Transverse colon (tissue), 4 donors: ENCODE results near the gene RNLS. TPM values are rescaled to one million over a fixed set of nuclear protein-coding genes. Genes with fewer than 3 reads are reported as not detected.

Experiments used
- DNase-seq: peaks from one replicate; pipeline ENCODE4 v3.0.0-alpha.2; 2019
- H3K27ac ChIP-seq, 4 donors: fragments of 200-600 bp; sonication (generic); 2 replicates each; pipeline ENCODE4 v1.5.1; 2016 to 2018; ENCODE audit warnings: inconsistent platforms in 4 of 4
- H3K27me3 ChIP-seq: fragments of 200-600 bp; sonication (generic); 2 replicates; pipeline ENCODE4 v1.5.1; 2017; ENCODE audit warnings: inconsistent platforms
- H3K36me3 ChIP-seq, 4 donors: fragments of 200-600 bp; sonication (generic); 2 replicates each; pipeline ENCODE4 v1.5.1; 2017 to 2019; ENCODE audit warnings: inconsistent platforms in 4 of 4
- H3K4me1 ChIP-seq, 4 donors: fragments of 200-600 bp; sonication (generic); 2 replicates each; pipeline ENCODE4 v1.5.1; 2017 to 2020; ENCODE audit warnings: inconsistent platforms in 4 of 4
- H3K4me3 ChIP-seq, 4 donors: fragments of 200-600 bp; sonication (generic); 1 replicate in 1 of 4; 2 replicates in 3 of 4; pipeline versions ENCODE4 v1.5.1 to v1.6.1; 2017 to 2019; ENCODE audit warnings: inconsistent platforms in 4 of 4
- H3K9me3 ChIP-seq, 2 donors: fragments of 200-600 bp; sonication (generic); 2 replicates each; pipeline ENCODE4 v1.5.1; 2017 to 2019; ENCODE audit warnings: inconsistent platforms in 2 of 2
- EP300 ChIP-seq: sonication (generic); formaldehyde crosslinking; IDR thresholded peaks from one replicate; pipeline ENCODE4 v1.6.1; 2017; ENCODE audit warnings: antibody characterized with exemption, low read depth
- POLR2A ChIP-seq: fragments of 450-650 bp; IDR thresholded peaks from one replicate; pipeline ENCODE4 v1.6.1; 2016; ENCODE audit warnings: antibody characterized with exemption, mild to moderate bottlenecking, moderate library complexity
- POLR2AphosphoS5 ChIP-seq, 3 donors: sonication (generic); formaldehyde crosslinking; IDR thresholded peaks; one replicate each; pipeline ENCODE4 v1.6.1; 2016; ENCODE audit warnings: antibody characterized with exemption in 3 of 3
- WGBS, 2 donors: methylation state at CpG; one replicate each; pipeline ENCODE4 v1.1.5; 2018; ENCODE audit warnings: low coverage in 1 of 2; 5-methylcytosine and 5-hydroxymethylcytosine counted together
- in situ Hi-C, 4 donors: fragments of 200-750 bp; cut with MboI; loops; one replicate each; pipeline versions ENCODE4 v1.15.0 to v1.15.1; 2017; ENCODE audit warnings: low sequenced_read_pairs in 3 of 4, low pct_ligation_motif_present in 1 of 4, low pct_unique_long_range_greater_than_20kb in 1 of 4
- intact Hi-C: fragments of 100-400 bp; cut with DNase I; formaldehyde crosslinking; loops from one replicate; pipeline ENCODE4 v1.15.1; 2023; ENCODE audit warnings: low total_unique reads
- total RNA-seq, 4 donors: library from RNA; depleted of rRNA; stranded (reverse); fragments of >200 nt; gene quantifications; one replicate each; pipeline ENCODE4 v1.1.0, GENCODE V29; 2016
- TF ChIP-seq, protein P1 (sequence below), 5 experiments: fragments of 200-600 bp in 3 of 5; fragments of 450-650 bp in 2 of 5; sonication (generic) in 3 of 5; IDR thresholded peaks; 1 replicate in 2 of 5; 2 replicates in 3 of 5; pipeline ENCODE4 v1.5.1; 2016 to 2017; ENCODE audit warnings: antibody characterized with exemption in 5 of 5, inconsistent platforms in 3 of 5, mild to moderate bottlenecking in 2 of 5, moderate library complexity in 1 of 5

RNLS gene
- total RNA-seq, 4 donors from 2014 or later: 2.4 to 78.2 (median 28.9) TPM

GRCh38 chr10:88505265-88505664 is 77.9 kb downstream of the RNLS start:
- Histone ChIP-seq H3K4me3 (no peak overlapping the region), H3K4me1 (no peaks in the 10 kb centered on the region), H3K9me3 (no peaks in the 10 kb centered on the region), H3K27me3 (no peaks in the 10 kb centered on the region), H3K27ac (no peak overlapping the region), H3K36me3 (no peaks in the 10 kb centered on the region)
- in situ Hi-C loops (no loop called here), intact Hi-C loops (no loop called here)
- no peak for DNase-seq
- 95 to 100% methylated on average over 1 of the region's 1 CpG for WGBS, 2 donors
- no peak for TF ChIP-seq EP300
- TF ChIP-seq, protein P1, sequence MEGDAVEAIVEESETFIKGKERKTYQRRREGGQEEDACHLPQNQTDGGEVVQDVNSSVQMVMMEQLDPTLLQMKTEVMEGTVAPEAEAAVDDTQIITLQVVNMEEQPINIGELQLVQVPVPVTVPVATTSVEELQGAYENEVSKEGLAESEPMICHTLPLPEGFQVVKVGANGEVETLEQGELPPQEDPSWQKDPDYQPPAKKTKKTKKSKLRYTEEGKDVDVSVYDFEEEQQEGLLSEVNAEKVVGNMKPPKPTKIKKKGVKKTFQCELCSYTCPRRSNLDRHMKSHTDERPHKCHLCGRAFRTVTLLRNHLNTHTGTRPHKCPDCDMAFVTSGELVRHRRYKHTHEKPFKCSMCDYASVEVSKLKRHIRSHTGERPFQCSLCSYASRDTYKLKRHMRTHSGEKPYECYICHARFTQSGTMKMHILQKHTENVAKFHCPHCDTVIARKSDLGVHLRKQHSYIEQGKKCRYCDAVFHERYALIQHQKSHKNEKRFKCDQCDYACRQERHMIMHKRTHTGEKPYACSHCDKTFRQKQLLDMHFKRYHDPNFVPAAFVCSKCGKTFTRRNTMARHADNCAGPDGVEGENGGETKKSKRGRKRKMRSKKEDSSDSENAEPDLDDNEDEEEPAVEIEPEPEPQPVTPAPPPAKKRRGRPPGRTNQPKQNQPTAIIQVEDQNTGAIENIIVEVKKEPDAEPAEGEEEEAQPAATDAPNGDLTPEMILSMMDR (IDR thresholded peaks at IDR 0.05): no peak
- TF ChIP-seq POLR2A: no peak
- TF ChIP-seq POLR2AphosphoS5 (IDR thresholded peaks at IDR 0.05): no peak

DNA sequence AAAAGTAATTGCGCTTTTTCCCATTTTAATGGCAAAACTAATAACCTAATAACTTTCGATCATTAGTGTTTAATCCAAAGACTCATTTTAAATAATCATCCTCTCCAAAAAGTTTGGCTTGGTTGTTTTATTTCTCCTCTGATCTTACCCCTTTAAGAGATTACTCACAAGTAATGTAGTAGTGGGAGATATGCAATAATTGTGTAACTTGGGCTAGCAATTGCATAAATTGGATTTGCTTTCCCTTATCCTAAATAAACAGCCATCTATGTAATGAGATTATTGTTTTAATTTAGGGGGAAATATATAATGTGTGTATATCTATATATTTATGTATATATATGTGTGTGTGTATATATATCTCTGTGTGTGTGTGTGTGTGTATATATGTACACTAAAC is 82.5 kb downstream of the RNLS start:
- WGBS, 2 donors: 95 to 96% methylated on average over 2 of the region's 2 CpGs
- no peaks in the 10 kb centered on the region for H3K9me3 ChIP-seq
- in situ Hi-C loops: no loop called here

GRCh38 chr10:88499569-88500470 is 83.3 kb downstream of the RNLS start:
- TF ChIP-seq, protein P1 (IDR thresholded peaks at IDR 0.05): no peak
- TF ChIP-seq POLR2A (no peak), EP300 (no peak)
- no peak for DNase-seq
- Histone ChIP-seq H3K4me3 (no peak overlapping the region), H3K9me3 (no peaks in the 10 kb centered on the region), H3K27me3 (no peaks in the 10 kb centered on the region), H3K4me1 (no peaks in the 10 kb centered on the region), H3K36me3 (no peaks in the 10 kb centered on the region), H3K27ac (no peak overlapping the region)
- intact Hi-C loops: no loop called here
- 80 to 82% methylated on average over 4 to 6 of the region's 6 CpGs for WGBS, 2 donors
- in situ Hi-C loops: no loop called here

More for the DNA sequence above, 82.5 kb downstream of the RNLS start:
- Histone ChIP-seq H3K36me3 (no peaks in the 10 kb centered on the region), H3K27me3 (no peaks in the 10 kb centered on the region), H3K27ac (no peak overlapping the region), H3K4me3 (no peak overlapping the region), H3K4me1 (no peaks in the 10 kb centered on the region)
- no peak for TF ChIP-seq POLR2AphosphoS5 (IDR thresholded peaks at IDR 0.05)
- TF ChIP-seq, protein P1 (IDR thresholded peaks at IDR 0.05): no peak
- no peak for TF ChIP-seq POLR2A
- no peak for TF ChIP-seq EP300
- no peak for DNase-seq
- intact Hi-C loops: no loop called here

DNA sequence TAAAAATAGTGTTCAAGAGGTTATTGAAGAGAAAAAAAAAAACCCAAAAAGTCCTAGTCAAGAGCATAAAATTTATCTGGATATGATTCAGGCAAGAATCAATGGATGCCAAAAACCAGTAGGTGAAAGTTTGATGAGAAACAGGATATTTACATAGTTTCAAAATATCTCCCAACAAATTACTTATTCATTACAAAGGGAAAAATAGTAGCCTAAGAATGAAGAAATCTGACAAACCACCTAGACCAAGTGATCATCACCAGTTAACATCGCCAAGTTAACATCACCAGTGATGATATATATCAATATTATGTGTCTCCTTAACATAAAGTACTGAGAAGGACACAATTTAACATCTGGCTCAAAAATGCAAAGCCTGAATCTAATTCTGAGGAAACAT is 85.2 kb downstream of the RNLS start:
- TF ChIP-seq EP300: no peak
- TF ChIP-seq POLR2A: no peak
- no peak for TF ChIP-seq POLR2AphosphoS5 (IDR thresholded peaks at IDR 0.05)
- TF ChIP-seq, protein P1 (IDR thresholded peaks at IDR 0.05): no peak
- in situ Hi-C loops (no loop called here), intact Hi-C loops (no loop called here)
- no peaks in the 10 kb centered on the region for H3K27me3 ChIP-seq
- no peaks in the 10 kb centered on the region for H3K36me3 ChIP-seq
- WGBS, 2 donors: 90 to 100% methylated on average over 1 of the region's 1 CpG
- H3K9me3 ChIP-seq: no peaks in the 10 kb centered on the region
- no peak overlapping the region for H3K4me3 ChIP-seq
- H3K4me1 ChIP-seq: peaks cover 0 to 9% (median 4%) of the 10 kb centered on the region in 4 donors
- no peak overlapping the region for H3K27ac ChIP-seq
- no peak for DNase-seq
